Subcutaneous adipose tissue (tissue), 4 donors: ENCODE measurements around the gene TUBA1C. TPM values are rescaled to one million over a fixed set of nuclear protein-coding genes. Genes with fewer than 3 reads are reported as not detected.

Experiments used
- CTCF ChIP-seq: fragments of 450-650 bp; IDR thresholded peaks from one replicate; pipeline ENCODE4 v1.5.1; 2016; ENCODE audit warnings: low read depth, mild to moderate bottlenecking, control low read depth, antibody characterized with exemption, moderate library complexity
- total RNA-seq, 4 donors: library from RNA; depleted of rRNA; stranded (reverse); fragments of >200 nt; gene quantifications; one replicate each; pipeline ENCODE4 v1.1.0, GENCODE V29; 2016

The TUBA1C gene
- total RNA-seq, 4 donors from 2014 or later = 65.9 to 177 (median 107) TPM

DNA sequence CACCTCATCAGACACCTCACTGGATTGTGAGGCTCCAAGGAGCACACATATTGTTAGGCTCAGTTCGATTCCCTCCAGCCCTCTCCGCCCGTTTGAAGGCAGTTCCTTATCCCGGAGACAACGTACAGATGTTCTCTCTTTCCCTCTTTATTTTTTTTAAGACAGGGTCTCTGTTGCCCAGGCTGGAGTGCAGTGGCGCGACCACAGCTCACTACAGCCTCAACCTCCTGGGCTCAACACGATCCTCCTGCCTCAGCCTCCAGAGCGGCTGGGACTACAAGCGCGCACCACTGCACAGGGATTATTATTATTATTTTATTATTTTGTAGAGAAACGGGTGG lies 57.5 kb downstream of the TUBA1C start:
- TF ChIP-seq CTCF = no peak

DNA sequence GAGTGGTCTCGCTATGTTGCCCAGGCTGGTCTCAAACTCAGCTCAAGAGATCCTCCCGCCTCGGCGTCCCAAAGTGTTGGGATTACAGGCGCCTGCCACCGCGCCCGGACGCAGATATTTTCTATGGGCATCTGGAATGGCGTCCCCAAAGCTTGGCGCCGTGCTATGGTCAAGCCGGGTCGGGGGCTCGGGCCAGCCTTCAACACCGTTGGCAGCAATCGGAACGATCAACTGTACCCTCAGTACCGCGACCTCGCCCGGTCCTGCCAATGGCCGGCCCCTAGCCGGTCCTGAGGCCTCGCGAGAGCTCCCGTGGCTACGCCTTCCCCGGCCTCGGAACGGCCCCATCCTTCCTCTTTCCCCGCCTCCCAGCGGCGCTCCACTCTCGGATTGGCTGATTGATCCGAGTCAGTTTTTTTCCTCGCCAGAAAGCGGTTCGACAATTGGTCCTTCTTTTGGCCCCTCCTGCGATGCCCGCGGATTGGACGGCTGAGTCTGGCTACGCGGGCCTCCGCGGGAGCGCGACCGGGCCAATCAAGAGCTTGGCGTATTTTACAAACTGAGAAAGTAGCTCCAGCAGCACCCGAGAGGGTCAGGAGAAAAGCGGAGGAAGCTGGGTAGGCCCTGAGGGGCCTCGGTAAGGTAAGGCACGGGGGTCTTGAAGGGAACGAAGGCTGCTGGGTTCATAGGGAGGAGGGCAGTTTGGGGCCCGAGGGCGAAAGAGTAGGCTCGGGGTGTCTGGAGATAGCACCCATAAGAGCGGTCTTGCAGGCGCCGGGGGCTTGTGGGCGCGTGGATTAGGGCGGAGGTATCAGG lies 58.0 kb downstream of the TUBA1C start, which contains the start of gene TROAP:
Gene TROAP, plus strand, starts transcription at position 548 of the 816 bp plus-strand sequence. CDS start 354 bp downstream, outside the sequence.
- TF ChIP-seq CTCF = no peak

- no peak for TF ChIP-seq CTCF
Observed at GRCh38 chr12:49323524-49324097, 58.7 kb downstream of the TUBA1C start.

Other genes starting within 250 kb of the TUBA1C start
- gene PRKAG1, start 246.3 kb upstream of the TUBA1C start, total RNA-seq = 10 to 100 TPM; 57.7 to 67.4 (median 59.7) TPM
- gene KMT2D, start 204.3 kb upstream of the TUBA1C start, total RNA-seq = 10 to 100 TPM; 27.6 to 92.1 (median 42.9) TPM
- under 1 TPM; 0.51 to 0.88 (median 0.61) TPM for gene RHEBL1, start 195.1 kb upstream of the TUBA1C start, total RNA-seq
- 1 to 10 TPM in 1 of 4 donors, under 1 TPM in 3; 0.34 to 1.9 (median 0.46) TPM for gene DHH, start 170.3 kb upstream of the TUBA1C start, total RNA-seq
- 10 to 100 TPM; 25.6 to 94.2 (median 54.5) TPM for gene LMBR1L, start 154.2 kb upstream of the TUBA1C start, total RNA-seq
- 100 to 1,000 TPM; 246 to 719 (median 447) TPM for gene TUBA1B, start 133.7 kb upstream of the TUBA1C start, total RNA-seq
- 100 to 1,000 TPM in 3 of 4 donors, 10 to 100 TPM in 1; 51.6 to 213 (median 132) TPM for gene TUBA1A, start 76.0 kb upstream of the TUBA1C start, total RNA-seq
- under 1 TPM in 2 of 4 donors, not detected in 2; 0.19 to 0.88 TPM for gene PRPH, start 30.1 kb downstream of the TUBA1C start, total RNA-seq
- gene TROAP, start 58.2 kb downstream of the TUBA1C start, total RNA-seq = 1 to 10 TPM in 1 of 4 donors, under 1 TPM in 2, not detected in 1; 0.16 to 2.0 (median 0.88) TPM
- not detected for gene C1QL4, start 72.1 kb downstream of the TUBA1C start, total RNA-seq
- gene DNAJC22, start 81.8 kb downstream of the TUBA1C start, total RNA-seq = 1 to 10 TPM in 1 of 4 donors, not detected in 3; 1.8 TPM
- gene SPATS2, start 102.4 kb downstream of the TUBA1C start, total RNA-seq = 10 to 100 TPM; 10.1 to 19.5 (median 12.3) TPM